Neutrophil (primary cell): ENCODE measurements around the gene JAKMIP3.

Experiments used
- H3K27ac ChIP-seq: fragments of 200-600 bp; sonication (generic); 2 replicates; pipeline ENCODE4 v1.5.1; 2016; ENCODE audit warnings: mild to moderate bottlenecking, moderate library complexity
- H3K27me3 ChIP-seq: fragments of 200-600 bp; sonication (generic); 2 replicates; pipeline ENCODE4 v1.6.0; 2016; ENCODE audit warnings: mild to moderate bottlenecking
- H3K36me3 ChIP-seq: fragments of 200-600 bp; sonication (generic); 2 replicates; pipeline ENCODE4 v1.5.1; 2017
- H3K4me1 ChIP-seq, 2 experiments: fragments of 200-600 bp in 1 of 2; sonication (generic) in 1 of 2; 1 replicate in 1 of 2; 2 replicates in 1 of 2; pipeline versions ENCODE4 v1.5.1 to v1.6.1; 2013 to 2016; ENCODE audit warnings: low read depth in 1 of 2, low read length in 1 of 2, mild to moderate bottlenecking in 1 of 2, moderate library complexity in 1 of 2; ENCODE audit not compliant: control insufficient read depth in 1 of 2, insufficient read depth in 1 of 2
- H3K4me3 ChIP-seq, 2 experiments: fragments of 200-600 bp in 1 of 2; sonication (generic) in 1 of 2; 1 replicate in 1 of 2; 2 replicates in 1 of 2; pipeline ENCODE4 v1.5.1; 2013 to 2016; ENCODE audit warnings: low read depth in 1 of 2, low read length in 1 of 2, mild to moderate bottlenecking in 1 of 2, moderate library complexity in 1 of 2
- H3K9me3 ChIP-seq: fragments of 200-600 bp; sonication (generic); 2 replicates; pipeline ENCODE4 v1.5.1; 2016
- TF ChIP-seq, protein P1 (sequence below): fragments of 200-600 bp; sonication (generic); IDR thresholded peaks from 2 replicates; pipeline ENCODE4 v1.5.1; 2016; ENCODE audit warnings: antibody characterized with exemption

Gene JAKMIP3

GRCh38 chr10:132096863-132097478, 31.2 kb downstream of the JAKMIP3 start:
- Histone ChIP-seq H3K9me3 (no peaks in the 10 kb centered on the region), H3K36me3 (no peaks in the 10 kb centered on the region), H3K4me3 (no peak overlapping the region), H3K4me1 (no peaks in the 10 kb centered on the region), H3K27ac (no peak overlapping the region), H3K27me3 (peaks cover 12% of the 10 kb centered on the region)
- TF ChIP-seq, protein P1, sequence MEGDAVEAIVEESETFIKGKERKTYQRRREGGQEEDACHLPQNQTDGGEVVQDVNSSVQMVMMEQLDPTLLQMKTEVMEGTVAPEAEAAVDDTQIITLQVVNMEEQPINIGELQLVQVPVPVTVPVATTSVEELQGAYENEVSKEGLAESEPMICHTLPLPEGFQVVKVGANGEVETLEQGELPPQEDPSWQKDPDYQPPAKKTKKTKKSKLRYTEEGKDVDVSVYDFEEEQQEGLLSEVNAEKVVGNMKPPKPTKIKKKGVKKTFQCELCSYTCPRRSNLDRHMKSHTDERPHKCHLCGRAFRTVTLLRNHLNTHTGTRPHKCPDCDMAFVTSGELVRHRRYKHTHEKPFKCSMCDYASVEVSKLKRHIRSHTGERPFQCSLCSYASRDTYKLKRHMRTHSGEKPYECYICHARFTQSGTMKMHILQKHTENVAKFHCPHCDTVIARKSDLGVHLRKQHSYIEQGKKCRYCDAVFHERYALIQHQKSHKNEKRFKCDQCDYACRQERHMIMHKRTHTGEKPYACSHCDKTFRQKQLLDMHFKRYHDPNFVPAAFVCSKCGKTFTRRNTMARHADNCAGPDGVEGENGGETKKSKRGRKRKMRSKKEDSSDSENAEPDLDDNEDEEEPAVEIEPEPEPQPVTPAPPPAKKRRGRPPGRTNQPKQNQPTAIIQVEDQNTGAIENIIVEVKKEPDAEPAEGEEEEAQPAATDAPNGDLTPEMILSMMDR: no peak

DNA sequence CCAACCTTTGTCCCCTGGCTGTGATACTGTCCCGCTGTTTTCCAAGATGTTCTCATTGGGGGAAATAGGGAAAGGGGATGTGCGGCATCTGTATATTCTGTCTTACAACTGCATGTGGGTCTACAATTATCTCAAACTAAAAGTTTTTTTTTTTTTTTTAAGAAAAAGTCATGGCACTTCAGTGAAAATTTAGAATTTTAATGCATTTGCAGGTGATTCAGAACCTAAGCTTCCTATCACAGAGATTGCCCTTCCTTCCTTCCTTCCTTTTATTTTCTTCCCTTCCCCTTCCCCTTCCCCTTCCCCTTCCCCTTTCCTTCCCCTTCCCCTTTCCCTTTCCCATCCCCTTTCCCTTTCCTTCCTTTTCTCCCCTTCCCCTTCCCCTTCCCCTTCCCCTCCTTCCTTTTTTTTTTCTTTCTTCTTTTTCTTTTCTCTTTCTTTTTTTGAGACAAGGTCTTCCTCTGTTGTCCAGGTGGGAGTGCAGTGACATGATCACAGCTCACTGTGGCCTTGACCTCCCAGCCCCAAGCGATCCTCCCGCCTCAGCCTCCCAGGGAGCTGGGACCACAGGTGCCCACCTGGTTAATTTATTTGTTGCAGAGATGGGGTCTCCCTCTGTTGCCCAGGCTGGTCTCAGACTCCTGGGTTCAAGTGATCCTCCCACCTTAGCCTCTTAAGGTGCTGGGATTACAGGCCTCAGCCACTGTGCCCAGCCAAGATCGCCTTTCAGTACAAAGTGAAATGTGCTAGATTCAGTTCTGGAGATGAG, 32.0 kb downstream of the JAKMIP3 start:
- Histone ChIP-seq H3K9me3 (no peaks in the 10 kb centered on the region), H3K27ac (no peak overlapping the region), H3K4me3 (no peak overlapping the region), H3K36me3 (no peaks in the 10 kb centered on the region), H3K4me1 (no peaks in the 10 kb centered on the region), H3K27me3 (peaks cover 12% of the 10 kb centered on the region)
- TF ChIP-seq, protein P1: no peak

DNA sequence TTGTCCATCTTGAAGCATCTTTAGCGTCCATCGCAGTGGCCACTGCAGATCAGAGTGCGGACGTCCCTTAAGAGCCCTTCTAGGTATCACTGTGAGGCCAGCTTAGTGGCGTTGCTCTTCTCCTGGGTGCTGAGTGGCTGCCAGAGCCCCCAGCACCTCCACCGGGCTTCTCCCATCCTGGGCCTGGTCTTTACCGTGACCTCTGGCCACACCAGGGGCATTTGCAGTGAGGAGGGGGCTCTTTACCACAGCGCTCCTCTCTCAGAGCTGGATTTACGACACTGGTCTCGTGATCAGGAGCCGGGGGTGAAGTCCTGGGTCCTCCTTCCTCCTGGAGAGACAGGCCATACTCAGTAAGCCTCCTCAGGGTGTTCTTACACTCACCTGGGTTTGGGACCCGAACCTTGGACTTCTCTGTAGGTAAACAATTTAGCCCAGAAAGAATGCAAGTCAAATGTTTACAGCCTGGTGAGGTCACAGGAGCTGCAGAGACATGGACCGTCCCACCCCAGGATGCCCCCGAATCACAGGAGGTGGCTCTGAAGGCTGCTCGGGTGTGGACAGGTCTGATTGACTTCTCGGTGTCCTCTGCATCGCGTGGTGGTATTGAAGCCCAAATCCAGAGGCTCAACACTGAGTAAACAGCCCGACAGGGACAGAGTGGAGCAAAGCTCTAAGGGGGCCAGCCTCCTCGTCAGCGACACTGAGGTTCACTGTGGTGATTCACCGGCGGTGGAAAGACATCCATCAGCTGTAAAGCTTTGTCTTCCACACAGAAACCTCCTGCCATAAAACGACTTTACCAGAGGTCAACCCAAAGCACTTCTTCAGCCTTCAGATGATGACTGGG, 33.0 kb downstream of the JAKMIP3 start:
- Histone ChIP-seq H3K4me1 (no peaks in the 10 kb centered on the region), H3K27ac (no peak overlapping the region), H3K4me3 (no peak overlapping the region), H3K36me3 (no peaks in the 10 kb centered on the region), H3K27me3 (peaks cover 12% of the 10 kb centered on the region), H3K9me3 (no peaks in the 10 kb centered on the region)
- TF ChIP-seq, protein P1: no peak

- no peaks in the 10 kb centered on the region for H3K36me3 ChIP-seq
Measured at GRCh38 chr10:132099389-132100090, 33.8 kb downstream of the JAKMIP3 start.

DNA sequence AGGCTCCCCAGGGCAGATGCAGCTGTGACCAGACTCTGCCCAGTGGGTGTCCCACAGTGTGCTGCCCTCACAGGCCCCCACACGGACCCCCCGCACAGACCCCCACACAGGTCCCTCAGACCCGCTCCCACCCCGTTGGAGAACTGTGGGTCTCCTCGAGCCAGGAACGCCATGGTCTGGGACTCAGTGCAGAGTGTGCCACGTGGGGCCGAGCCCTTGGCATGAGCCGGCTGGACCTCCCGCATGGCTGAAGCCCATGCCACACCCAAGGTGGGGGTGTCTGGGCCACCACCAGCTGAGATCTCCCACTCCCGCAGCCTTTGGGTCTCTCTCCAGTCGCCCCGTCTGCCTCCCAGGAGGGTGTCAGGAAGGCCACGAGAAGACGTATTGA, 34.3 kb downstream of the JAKMIP3 start:
- H3K36me3 ChIP-seq: no peaks in the 10 kb centered on the region
- no peak overlapping the region for H3K27ac ChIP-seq
- no peaks in the 10 kb centered on the region for H3K9me3 ChIP-seq
- TF ChIP-seq, protein P1: no peak
- H3K4me1 ChIP-seq: no peaks in the 10 kb centered on the region
- peaks cover 12% of the 10 kb centered on the region for H3K27me3 ChIP-seq
- no peak overlapping the region for H3K4me3 ChIP-seq

More at GRCh38 chr10:132099389-132100090, 33.8 kb downstream of the JAKMIP3 start:
- no peaks in the 10 kb centered on the region for H3K4me1 ChIP-seq
- no peak overlapping the region for H3K27ac ChIP-seq
- TF ChIP-seq, protein P1: no peak
- no peaks in the 10 kb centered on the region for H3K9me3 ChIP-seq
- H3K27me3 ChIP-seq: peaks cover 12% of the 10 kb centered on the region
- H3K4me3 ChIP-seq: no peak overlapping the region
